Activated B cell treated with CpG ODN at 0.5 μM for 24 hours (primary cell): Measurements from ENCODE around the gene RUNDC3A. TPM values are rescaled to one million over a fixed set of nuclear protein-coding genes. Genes with fewer than 3 reads are reported as not detected.

Source experiments
- ATAC-seq: fragments of 200-7000 bp; cut with Tn5 transposase; one replicate; pipeline ENCODE4 v1.10.0; 2021; ENCODE audit warnings: low read depth, mild to moderate bottlenecking, moderate library complexity
- CTCF ChIA-PET: fragments of 350-600 bp; sonication (Branson Sonifier 250); formaldehyde crosslinking; loops from one replicate; lab custom pipeline; 2021; ENCODE audit warnings: antibody characterized with exemption; lab: Charles Lee
- POLR2A ChIA-PET: fragments of 350-600 bp; sonication (Branson Sonifier 250); formaldehyde crosslinking; loops from one replicate; lab custom pipeline; 2021; ENCODE audit warnings: antibody characterized with exemption; lab: Charles Lee
- DNase-seq: peaks from one replicate; pipeline ENCODE4 v3.0.0; 2022
- H3K27ac Mint-ChIP-seq: one replicate; pipeline ENCODE4 v1.8.0; 2020; ENCODE audit warnings: mixed read lengths
- H3K27me3 Mint-ChIP-seq: one replicate; pipeline ENCODE4 v1.8.0; 2021; ENCODE audit warnings: mixed read lengths
- H3K36me3 Mint-ChIP-seq: one replicate; pipeline ENCODE4 v1.8.0; 2021; ENCODE audit warnings: low read depth, mixed read lengths
- H3K4me1 Mint-ChIP-seq: one replicate; pipeline ENCODE4 v1.8.0; 2021; ENCODE audit warnings: mixed read lengths
- H3K4me3 Mint-ChIP-seq: one replicate; pipeline ENCODE4 v1.8.0; 2020; ENCODE audit warnings: mild to moderate bottlenecking, mixed read lengths
- H3K9me3 Mint-ChIP-seq: one replicate; pipeline ENCODE4 v1.8.0; 2020; ENCODE audit warnings: mixed read lengths
- intact Hi-C: fragments of 100-400 bp; cut with micrococcal nuclease; formaldehyde crosslinking; loops from one replicate; pipeline ENCODE4 v1.15.1; 2024
- total RNA-seq: library from RNA; stranded (reverse); gene quantifications from 2 replicates; pipeline ENCODE4 v1.2.3, GENCODE V29; 2022
- TF ChIP-seq, protein P1 (sequence below): fragments of 200-600 bp; IDR thresholded peaks from one replicate; pipeline ENCODE4 v1.8.0; 2022; ENCODE audit warnings: antibody characterized with exemption, mild to moderate bottlenecking

The RUNDC3A gene
- total RNA-seq, 1 donor from 2014 or later: 0.07 TPM

DNA sequence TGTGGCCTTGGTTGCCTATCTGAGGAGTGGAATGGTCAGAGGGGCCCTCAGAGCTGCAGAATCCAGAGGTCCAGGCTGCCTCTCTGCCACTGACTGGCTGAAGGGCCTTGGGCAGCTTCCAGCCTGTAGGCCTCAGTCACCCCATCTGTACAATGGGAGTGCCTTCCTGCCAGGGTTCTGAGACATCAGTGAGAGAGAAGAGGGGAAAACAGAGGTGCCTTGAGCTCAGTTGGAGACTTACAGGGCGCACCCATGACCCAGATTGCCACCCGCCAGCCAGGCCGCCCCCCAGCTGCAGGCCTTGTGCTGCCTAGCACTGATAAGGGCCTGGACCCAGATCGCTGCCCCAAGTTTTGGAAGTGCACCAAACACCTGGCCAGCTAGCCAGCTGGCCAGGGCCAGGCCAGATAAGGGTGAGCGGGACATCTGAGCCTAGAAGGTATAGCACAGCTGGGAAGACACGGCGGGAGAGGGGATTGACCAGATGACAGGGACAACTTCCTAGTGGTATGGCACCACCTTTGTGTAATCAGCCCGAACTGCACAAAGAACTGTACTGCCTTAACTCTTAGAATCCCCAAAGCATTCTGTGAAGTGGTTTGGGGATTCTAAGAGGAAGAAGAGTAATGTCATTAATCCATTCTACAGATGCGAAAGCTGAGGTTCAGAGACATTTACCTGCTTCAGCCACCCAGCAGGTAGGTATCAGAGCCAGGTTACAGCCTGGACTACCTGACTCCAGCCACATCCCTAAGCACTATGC, 41.8 kb upstream of the RUNDC3A start:
- no peak overlapping the region for H3K27ac Mint-ChIP-seq
- intact Hi-C loops: no loop called here
- POLR2A ChIA-PET: no interaction called here
- no peaks in the 10 kb centered on the region for H3K9me3 Mint-ChIP-seq
- CTCF ChIA-PET: no interaction called here
- H3K36me3 Mint-ChIP-seq: no peaks in the 10 kb centered on the region
- ATAC-seq (no peak), DNase-seq (no peak)
- H3K4me3 Mint-ChIP-seq: no peak overlapping the region
- no peaks in the 10 kb centered on the region for H3K4me1 Mint-ChIP-seq
- TF ChIP-seq, protein P1, sequence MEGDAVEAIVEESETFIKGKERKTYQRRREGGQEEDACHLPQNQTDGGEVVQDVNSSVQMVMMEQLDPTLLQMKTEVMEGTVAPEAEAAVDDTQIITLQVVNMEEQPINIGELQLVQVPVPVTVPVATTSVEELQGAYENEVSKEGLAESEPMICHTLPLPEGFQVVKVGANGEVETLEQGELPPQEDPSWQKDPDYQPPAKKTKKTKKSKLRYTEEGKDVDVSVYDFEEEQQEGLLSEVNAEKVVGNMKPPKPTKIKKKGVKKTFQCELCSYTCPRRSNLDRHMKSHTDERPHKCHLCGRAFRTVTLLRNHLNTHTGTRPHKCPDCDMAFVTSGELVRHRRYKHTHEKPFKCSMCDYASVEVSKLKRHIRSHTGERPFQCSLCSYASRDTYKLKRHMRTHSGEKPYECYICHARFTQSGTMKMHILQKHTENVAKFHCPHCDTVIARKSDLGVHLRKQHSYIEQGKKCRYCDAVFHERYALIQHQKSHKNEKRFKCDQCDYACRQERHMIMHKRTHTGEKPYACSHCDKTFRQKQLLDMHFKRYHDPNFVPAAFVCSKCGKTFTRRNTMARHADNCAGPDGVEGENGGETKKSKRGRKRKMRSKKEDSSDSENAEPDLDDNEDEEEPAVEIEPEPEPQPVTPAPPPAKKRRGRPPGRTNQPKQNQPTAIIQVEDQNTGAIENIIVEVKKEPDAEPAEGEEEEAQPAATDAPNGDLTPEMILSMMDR: no peak
- no peaks in the 10 kb centered on the region for H3K27me3 Mint-ChIP-seq

DNA sequence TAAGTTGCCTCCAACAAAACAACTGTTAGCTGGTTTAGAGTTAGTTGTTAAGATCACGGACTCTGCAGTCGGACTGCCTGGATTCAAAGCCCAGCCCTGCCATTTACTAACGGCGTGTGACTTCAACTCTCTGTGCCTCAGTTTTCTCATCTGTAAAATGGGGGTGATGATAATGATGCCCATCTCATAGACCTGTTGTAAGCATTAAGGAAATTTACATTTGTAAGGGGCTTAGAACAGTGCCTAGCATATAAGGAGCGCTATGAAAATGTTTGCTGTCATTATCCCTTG, 41.3 kb upstream of the RUNDC3A start:
- Mint-ChIP-seq H3K4me1 (no peaks in the 10 kb centered on the region), H3K27ac (no peak overlapping the region), H3K36me3 (no peaks in the 10 kb centered on the region), H3K27me3 (peaks cover 5% of the 10 kb centered on the region), H3K9me3 (no peaks in the 10 kb centered on the region), H3K4me3 (no peak overlapping the region)
- ATAC-seq (no peak), DNase-seq (no peak)
- intact Hi-C loops: no loop called here
- CTCF ChIA-PET: no interaction called here
- POLR2A ChIA-PET: no interaction called here
- TF ChIP-seq, protein P1: no peak

DNA sequence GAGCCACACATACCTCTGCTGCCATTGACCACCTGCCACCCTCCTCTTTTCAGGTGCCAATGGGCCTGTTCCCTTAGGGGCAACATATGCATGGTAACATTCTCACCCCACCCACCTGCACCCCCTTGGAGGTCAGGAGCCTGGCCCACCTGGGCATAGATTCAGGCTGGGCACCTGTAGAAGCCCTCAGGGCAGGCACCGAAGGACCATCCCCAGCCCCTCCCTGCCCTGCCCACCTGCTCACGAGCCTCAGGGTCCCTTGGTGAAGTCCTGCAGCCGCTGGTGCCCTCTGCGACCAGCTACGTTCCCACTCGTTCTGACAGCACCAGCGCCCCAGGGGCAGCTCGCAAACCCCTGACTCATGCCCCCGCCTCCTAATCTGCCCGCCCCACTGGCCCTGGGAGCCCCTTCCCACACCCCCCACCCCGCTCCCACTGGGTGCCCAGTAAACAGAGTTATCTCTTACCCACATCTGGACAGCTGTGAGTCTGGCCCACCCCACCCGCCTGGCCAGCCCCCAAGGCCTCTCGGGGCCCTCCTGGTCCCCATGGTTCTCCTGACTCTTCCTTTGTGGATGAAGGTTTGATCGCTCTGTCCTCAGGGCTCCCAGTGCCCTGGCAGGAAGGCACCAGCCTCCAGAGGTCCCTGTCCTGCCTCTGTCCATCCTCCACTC, 40.4 kb upstream of the RUNDC3A start, which contains the start of gene SLC4A1:
TSS of gene SLC4A1 (minus strand) at position 318 of the 673 bp plus-strand sequence. CDS start 5,269 bp downstream, outside the sequence.
- Mint-ChIP-seq H3K27ac (no peak within 1 kb of the TSS), H3K36me3 (no peaks in the 10 kb centered on the region), H3K4me1 (no peaks in the 10 kb centered on the region), H3K27me3 (peaks cover 10% of the 10 kb centered on the region), H3K9me3 (no peaks in the 10 kb centered on the region), H3K4me3 (no peak within 1 kb of the TSS)
- ChIA-PET CTCF (no interaction called here), POLR2A (no interaction called here)
- intact Hi-C loops: no loop called here
- TF ChIP-seq, protein P1: no peak
- no peak for DNase-seq
- no peak for ATAC-seq

DNA sequence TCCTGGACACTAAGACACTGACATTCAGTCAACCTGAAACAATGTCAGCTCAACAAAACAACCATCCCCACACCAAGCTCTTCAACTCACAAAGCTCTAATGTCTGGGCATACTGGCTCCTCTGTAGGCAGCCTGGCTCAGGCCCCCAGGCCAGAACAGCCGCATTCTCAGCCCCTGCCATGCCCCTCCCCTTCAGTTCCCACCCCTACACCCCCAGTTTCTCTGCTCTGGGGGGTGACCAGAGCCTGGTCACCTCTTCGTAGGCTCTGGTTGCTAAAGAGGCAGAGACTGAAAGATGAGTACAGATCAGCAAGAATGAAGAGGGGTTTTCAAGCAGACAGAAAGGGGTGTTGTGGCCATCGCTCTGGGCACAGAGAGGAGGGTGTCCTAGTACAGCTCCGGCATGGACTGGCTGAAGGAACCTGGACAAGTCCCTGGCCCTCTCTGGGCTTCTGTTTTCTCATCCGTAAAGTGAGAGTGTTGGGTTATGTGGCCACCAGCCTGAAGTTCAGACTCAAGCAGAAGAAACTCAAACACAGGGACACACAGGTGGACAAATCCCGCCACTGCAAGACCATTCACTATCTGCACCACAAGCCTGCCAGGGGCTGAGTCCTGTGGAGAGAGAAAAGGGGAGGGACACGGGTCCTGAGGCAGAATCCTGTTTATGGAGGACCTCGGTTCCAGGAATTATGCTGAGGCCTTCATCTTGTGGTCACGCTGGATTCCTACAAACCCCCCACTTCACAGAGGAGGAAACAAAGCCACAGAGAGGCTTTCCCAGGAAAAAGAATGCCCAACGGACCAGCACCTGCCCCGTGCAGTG, 39.5 kb upstream of the RUNDC3A start:
- Mint-ChIP-seq H3K4me3 (no peak overlapping the region), H3K9me3 (no peaks in the 10 kb centered on the region), H3K4me1 (no peaks in the 10 kb centered on the region), H3K36me3 (no peaks in the 10 kb centered on the region), H3K27me3 (peaks cover 12% of the 10 kb centered on the region), H3K27ac (no peak overlapping the region)
- ChIA-PET CTCF (no interaction called here), POLR2A (interaction anchor here (0.6 kb wide), 1 partner anchor 199 kb away, joined by 5 read pairs; no protein-coding TSS in a partner anchor)
- intact Hi-C loops: no loop called here
- DNase-seq (no peak), ATAC-seq (no peak)
- TF ChIP-seq, protein P1: no peak
